ENCODE data around the gene HOXD10.

The HOXD10 gene

GRCh38 chr2:176115883-176116813, at the start of gene HOXD10:
Gene HOXD10 (plus strand): TSS chr2:176116778. CDS start chr2:176116834, 56 bp downstream.
- H3K4me3 ChIP-seq (ENCODE audit: low read depth, low read length): no peak within 1 kb of the TSS
- no peak for TF ChIP-seq CTCF (IDR thresholded peaks at IDR 0.05; ENCODE audit: low read depth, low read length)

- no peak overlapping the region for H3K4me3 ChIP-seq (ENCODE audit: low read depth, low read length)
- no peak for TF ChIP-seq CTCF (IDR thresholded peaks at IDR 0.05; ENCODE audit: low read depth, low read length)
These were observed 48.8 kb upstream of the HOXD10 start for GRCh38 chr2:176067589-176068418.

GRCh38 chr2:176068419-176068832, 48.2 kb upstream of the HOXD10 start:
- H3K4me3 ChIP-seq (ENCODE audit: low read depth, low read length): no peak overlapping the region
- no peak for TF ChIP-seq CTCF (IDR thresholded peaks at IDR 0.05; ENCODE audit: low read depth, low read length)

- H3K4me3 ChIP-seq (ENCODE audit: low read depth, low read length): no peak overlapping the region
- TF ChIP-seq CTCF (IDR thresholded peaks at IDR 0.05; ENCODE audit: low read depth, low read length): no peak
These were observed 45.0 kb upstream of the HOXD10 start for GRCh38 chr2:176071330-176072291.

GRCh38 chr2:176072292-176072669, 44.3 kb upstream of the HOXD10 start:
- no peak for TF ChIP-seq CTCF (IDR thresholded peaks at IDR 0.05; ENCODE audit: low read depth, low read length)
- H3K4me3 ChIP-seq (ENCODE audit: low read depth, low read length): no peak overlapping the region

GRCh38 chr2:176072951-176073904, 43.4 kb upstream of the HOXD10 start:
- no peak for TF ChIP-seq CTCF (IDR thresholded peaks at IDR 0.05; ENCODE audit: low read depth, low read length)
- H3K4me3 ChIP-seq (ENCODE audit: low read depth, low read length): no peak overlapping the region

Data from WI38 (cell line).